K562 (cell line): ENCODE data around the gene ZNF143. TPM values are rescaled to one million over a fixed set of nuclear protein-coding genes. Genes with fewer than 3 reads are reported as not detected.
A peak's percentile ranks its signal among the peaks of the same experiment; 100 is the strongest.

Source experiments
- CBX8 ChIP-seq: fragments of 200-600 bp; sonication (generic); IDR thresholded peaks from 2 replicates; pipeline ENCODE4 v1.6.1; 2012; ENCODE audit warnings: borderline replicate concordance, mixed run types, low read depth, mild to moderate bottlenecking, moderate library complexity, mixed read lengths, low read length, control low read depth, inconsistent platforms; ENCODE audit not compliant: poor library complexity, severe bottlenecking; ENCODE audit errors: extremely low read depth
- GABPB1 ChIP-seq: sonication (generic); formaldehyde crosslinking; IDR thresholded peaks from 2 replicates; pipeline ENCODE4 v1.8.0; 2022; ENCODE audit warnings: mild to moderate bottlenecking, missing genetic modification reagents
- HDAC1 ChIP-seq, 2 experiments: fragments of 450-650 bp; IDR thresholded peaks; 2 replicates each; pipeline ENCODE4 v1.6.1; 2016 to 2017; ENCODE audit warnings: inconsistent platforms in 1 of 2, mild to moderate bottlenecking in 1 of 2, moderate library complexity in 1 of 2
- HIVEP1 ChIP-seq: fragments of 250-450 bp; sonication (Bioruptor Pico); IDR thresholded peaks from 2 replicates; pipeline ENCODE4 v1.4.0; 2020; ENCODE audit warnings: mild to moderate bottlenecking
- MCM3 ChIP-seq: fragments of 450-650 bp; IDR thresholded peaks from 2 replicates; pipeline ENCODE4 v1.6.1; 2016
- MLX ChIP-seq, 2 experiments: fragments of 450-650 bp in 1 of 2; sonication (generic) in 1 of 2; formaldehyde crosslinking; conservative IDR thresholded peaks; 2 replicates each; pipeline versions ENCODE4 v1.4.0 to v1.8.1; 2020 to 2022; ENCODE audit warnings: mild to moderate bottlenecking in 1 of 2, missing genetic modification reagents in 1 of 2
- MTA1 ChIP-seq: fragments of 450-650 bp; IDR thresholded peaks from 2 replicates; pipeline ENCODE4 v1.6.1; 2017; ENCODE audit warnings: borderline replicate concordance
- NUFIP1 ChIP-seq: fragments of 450-650 bp; IDR thresholded peaks from 2 replicates; pipeline ENCODE4 v1.6.1; 2018; ENCODE audit not compliant: partially characterized antibody
- POLR3A ChIP-seq: IDR thresholded peaks from 2 replicates; pipeline ENCODE4 v1.6.1; 2011; ENCODE audit warnings: borderline replicate concordance, mild to moderate bottlenecking, moderate library complexity; ENCODE audit not compliant: insufficient read length, insufficient read depth; ENCODE audit errors: extremely low read depth
- SIN3A ChIP-seq, 2 experiments: fragments of 150-350 bp in 1 of 2; IDR thresholded peaks; 2 replicates each; pipeline ENCODE4 v1.6.1; 2011 to 2016; ENCODE audit warnings: borderline replicate concordance in 2 of 2, low read depth in 2 of 2, low read length in 2 of 2, mild to moderate bottlenecking in 2 of 2, moderate library complexity in 2 of 2; ENCODE audit not compliant: control insufficient read depth in 1 of 2
- THRAP3 ChIP-seq: fragments of 450-650 bp; IDR thresholded peaks from 2 replicates; pipeline ENCODE4 v1.6.1; 2016; ENCODE audit warnings: mild to moderate bottlenecking, inconsistent platforms, borderline replicate concordance
- ZBTB9 ChIP-seq: fragments of 450-650 bp; formaldehyde crosslinking; IDR thresholded peaks from 2 replicates; pipeline ENCODE4 v1.4.0; 2020; ENCODE audit warnings: mild to moderate bottlenecking, moderate library complexity
- ZC3H4 ChIP-seq: sonication (generic); formaldehyde crosslinking; IDR thresholded peaks from 2 replicates; pipeline ENCODE4 v1.9.0; 2021; ENCODE audit warnings: missing genetic modification reagents, borderline replicate concordance
- ZNF212 ChIP-seq: fragments of 450-650 bp; formaldehyde crosslinking; IDR thresholded peaks from 2 replicates; pipeline ENCODE4 v1.4.0; 2020; ENCODE audit warnings: mild to moderate bottlenecking
- ZNF224 ChIP-seq: sonication (generic); formaldehyde crosslinking; IDR thresholded peaks from 2 replicates; pipeline ENCODE4 v1.8.0; 2022; ENCODE audit warnings: mild to moderate bottlenecking, missing genetic modification reagents
- ZNF407 ChIP-seq: fragments of 450-650 bp; IDR thresholded peaks from 2 replicates; pipeline ENCODE4 v1.6.1; 2016; ENCODE audit warnings: low read depth
- ZNF696 ChIP-seq: fragments of 250-450 bp; sonication (Bioruptor Pico); conservative IDR thresholded peaks from 2 replicates; pipeline ENCODE4 v1.4.0; 2020; ENCODE audit warnings: mild to moderate bottlenecking, moderate library complexity
- polyA plus RNA-seq, 8 experiments: library from polyadenylated mRNA; depleted of rRNA in 4 of 8; stranded (reverse) in 5 of 8; unstranded in 3 of 8; fragments of >200 nt; fragmentation: Nextera tagmentation in 2 of 8; fragmentation: Illumina TruSeq in 1 of 8; extraction: Ambion mirVana in 2 of 8; extraction: Trizol in 1 of 8; gene quantifications; 2 replicates each; pipeline versions ENCODE4 v1.2.1 to v1.2.3, GENCODE V29; 2011 to 2014; ENCODE audit warnings: inconsistent platforms in 1 of 8, missing spikeins in 1 of 8
- total RNA-seq, 7 experiments: library from RNA; depleted of rRNA in 6 of 7; stranded (reverse); fragments of >200 nt in 6 of 7; fragmentation: Illumina TruSeq in 2 of 7; extraction: Trizol in 2 of 7; gene quantifications; 2 replicates each; pipeline versions ENCODE4 v1.2.1 to v1.2.3, GENCODE V29; 2011 to 2021; ENCODE audit warnings: low replicate concordance in 1 of 7

ZNF143 gene
- total and polyA plus RNA-seq, 9 of the 15 experiments (the other 6 are each of a cell fraction or from before 2014, with no cell fraction given), result 18.4 to 58.5 (median 27.1) TPM

- TF ChIP-seq ZNF696 (CRISPR knock-in tag) (no peak), THRAP3 (no peak), ZBTB9 (peak; percentile 91; the same call in 1 of the 2 replicates), CBX8 (no peak), ZNF224 (CRISPR knock-in tag) (no peak), GABPB1 (CRISPR knock-in tag) (peak; percentile 86), SIN3A (IDR thresholded peaks at IDR 0.05; ENCODE audit: borderline replicate concordance in 2 of 2, control insufficient read depth in 1 of 2, low read depth in 2 of 2, low read length in 2 of 2) (peak; percentile 1 to 41; a peak in 1 of 4 replicates), ZNF407 (no peak), MTA1 (no peak), MLX (CRISPR knock-in tag; conservative IDR thresholded peaks at IDR 0.05) (0 out of 4 replicates have a peak, but pooled peaks of 1 of the 2 experiments have one; percentile 25), ZC3H4 (0 out of 2 replicates have a peak, but pooled peaks have one; percentile 90), ZNF212 (CRISPR knock-in tag) (no peak), MCM3 (no peak), HDAC1 (IDR thresholded peaks at IDR 0.05) (peak in 1 of 2 experiments; percentile 84; a peak in 2 of 4 replicates), POLR3A (no peak), HIVEP1 (CRISPR knock-in tag) (no peak), NUFIP1 (no peak)
Measured at GRCh38 chr11:9573052-9573774, 112.4 kb downstream of the ZNF143 start, which contains the start of gene WEE1 (continued).
